H1 (cell line): Measurements from ENCODE around the gene FSTL4. TPM values are rescaled to one million over a fixed set of nuclear protein-coding genes. Genes with fewer than 3 reads are reported as not detected.

Source experiments
- CTCF ChIA-PET: fragments of 300-600 bp; sonication (Branson Sonifier 250); formaldehyde crosslinking; loops from one replicate; lab custom pipeline; 2021; ENCODE audit not compliant: partially characterized antibody; lab: Charles Lee
- POLR2A ChIA-PET: fragments of 300-600 bp; sonication (Branson Sonifier 250); formaldehyde crosslinking; loops from one replicate; lab custom pipeline; 2021; ENCODE audit warnings: inconsistent platforms; ENCODE audit not compliant: partially characterized antibody; lab: Charles Lee
- DNase-seq, 2 experiments: peaks; one replicate each; pipeline versions ENCODE4 v3.0.0 to v3.0.0-alpha.2; 2010 to 2022; ENCODE audit warnings: low spot score in 2 of 2, low read depth in 1 of 2, mixed read lengths in 1 of 2
- FAIRE-seq: peaks from 2 replicates; lab custom pipeline; 2011; peaks lifted over from hg19 to GRCh38; lab: Jason Lieb, UNC
- H2AFZ ChIP-seq: 2 replicates; pipeline ENCODE4 v1.8.1; 2012; ENCODE audit warnings: low read length, inconsistent platforms
- H2AK5ac ChIP-seq: 2 replicates; pipeline ENCODE4 v1.6.1; 2013; ENCODE audit warnings: low read depth, low read length
- H2BK120ac ChIP-seq: replicated peaks from 2 replicates; pipeline ENCODE3; 2013; ENCODE audit warnings: low read depth, low read length, inconsistent platforms
- H2BK12ac ChIP-seq: 2 replicates; pipeline ENCODE4 v1.6.1; 2013; ENCODE audit warnings: low read depth, low read length
- H2BK15ac ChIP-seq: 2 replicates; pipeline ENCODE4 v1.6.1; 2013; ENCODE audit warnings: low read length
- H2BK20ac ChIP-seq: 2 replicates; pipeline ENCODE4 v1.6.1; 2013; ENCODE audit warnings: low read length
- H2BK5ac ChIP-seq: 2 replicates; pipeline ENCODE4 v1.6.1; 2013; ENCODE audit warnings: low read depth, low read length
- H3K14ac ChIP-seq: 2 replicates; pipeline ENCODE4 v1.6.1; 2013; ENCODE audit warnings: inconsistent platforms; ENCODE audit not compliant: insufficient read length
- H3K18ac ChIP-seq: 2 replicates; pipeline ENCODE4 v1.6.1; 2013; ENCODE audit warnings: low read length; ENCODE audit errors: extremely low read depth
- H3K23ac ChIP-seq: 2 replicates; pipeline ENCODE4 v1.6.1; 2013; ENCODE audit warnings: inconsistent platforms; ENCODE audit not compliant: insufficient read length
- H3K23me2 ChIP-seq: 2 replicates; pipeline ENCODE4 v1.6.1; 2013; ENCODE audit warnings: low read depth, low read length
- H3K27ac ChIP-seq: 2 replicates; pipeline ENCODE4 v1.6.1; 2011; ENCODE audit warnings: low read depth, low read length, inconsistent platforms
- H3K27me3 ChIP-seq, 4 experiments: replicated peaks in 1 of 4; 1 replicate in 1 of 4; 2 replicates in 3 of 4; pipeline versions ENCODE4 v1.6.1 to v1.8.1; 2011 to 2013; ENCODE audit warnings: low read length in 3 of 4, mild to moderate bottlenecking in 3 of 4, inconsistent platforms in 2 of 4, mixed read lengths in 2 of 4, moderate library complexity in 1 of 4; ENCODE audit not compliant: control insufficient read depth in 3 of 4, insufficient read depth in 3 of 4; ENCODE audit errors: extremely low read depth in 1 of 4
- H3K36me3 ChIP-seq, 4 experiments: 2 replicates each; pipeline versions ENCODE4 v1.6.1 to v1.8.1; 2011 to 2013; ENCODE audit warnings: mild to moderate bottlenecking in 4 of 4, low read length in 3 of 4, moderate library complexity in 2 of 4, control low read depth in 1 of 4, inconsistent platforms in 1 of 4; ENCODE audit not compliant: insufficient read depth in 4 of 4, control insufficient read depth in 2 of 4
- H3K4ac ChIP-seq: replicated peaks from 2 replicates; pipeline ENCODE3; 2013; ENCODE audit warnings: low read length, low read depth, mixed read lengths, inconsistent platforms; ENCODE audit not compliant: insufficient read length
- H3K4me1 ChIP-seq, 4 experiments: replicated peaks in 1 of 4; 1 replicate in 1 of 4; 2 replicates in 3 of 4; pipeline versions ENCODE4 v1.6.1 to v1.8.1; 2011 to 2013; ENCODE audit warnings: low read length in 3 of 4, inconsistent platforms in 2 of 4, mixed read lengths in 1 of 4; ENCODE audit not compliant: insufficient read depth in 4 of 4, control insufficient read depth in 3 of 4
- H3K4me2 ChIP-seq, 2 experiments: 2 replicates each; pipeline versions ENCODE4 v1.6.1 to v1.8.1; 2011 to 2013; ENCODE audit warnings: low read depth in 2 of 2, low read length in 2 of 2, control low read depth in 1 of 2, inconsistent platforms in 1 of 2, mild to moderate bottlenecking in 1 of 2; ENCODE audit not compliant: insufficient read depth in 1 of 2
- H3K4me3 ChIP-seq, 4 experiments: fragments of 200-600, 300-600 bp in 1 of 4; sonication (generic), shearing (Covaris generic), sonication (Bioruptor Twin) in 1 of 4; 2 replicates each; pipeline versions ENCODE4 v1.5.1 to v1.8.1; 2011 to 2016; ENCODE audit warnings: low read length in 4 of 4, low read depth in 3 of 4, control low read depth in 2 of 4, inconsistent platforms in 2 of 4, mild to moderate bottlenecking in 2 of 4, mixed read lengths in 1 of 4, moderate library complexity in 1 of 4; ENCODE audit not compliant: insufficient read depth in 2 of 4; ENCODE audit errors: extremely low read depth in 1 of 4
- H3K56ac ChIP-seq: replicated peaks from 2 replicates; pipeline ENCODE3; 2013; ENCODE audit warnings: low read depth, mild to moderate bottlenecking, mixed read lengths, low read length, inconsistent platforms; ENCODE audit not compliant: insufficient read length
- H3K79me1 ChIP-seq: 2 replicates; pipeline ENCODE4 v1.6.1; 2013; ENCODE audit warnings: low read depth, low read length, control low read depth
- H3K79me2 ChIP-seq, 2 experiments: 2 replicates each; pipeline versions ENCODE4 v1.6.1 to v1.8.1; 2012 to 2013; ENCODE audit warnings: low read length in 2 of 2, mild to moderate bottlenecking in 2 of 2, inconsistent platforms in 1 of 2; ENCODE audit not compliant: insufficient read depth in 2 of 2, control insufficient read depth in 1 of 2
- H3K9ac ChIP-seq, 4 experiments: replicated peaks in 1 of 4; 1 replicate in 1 of 4; 2 replicates in 3 of 4; pipeline versions ENCODE4 v1.6.1 to v1.8.1; 2011 to 2013; ENCODE audit warnings: low read depth in 3 of 4, low read length in 3 of 4, control low read depth in 2 of 4, mild to moderate bottlenecking in 2 of 4, moderate library complexity in 2 of 4, inconsistent platforms in 1 of 4; ENCODE audit errors: extremely low read depth in 1 of 4
- H3K9me3 ChIP-seq, 2 experiments: 2 replicates each; pipeline versions ENCODE4 v1.6.1 to v1.8.1; 2012 to 2013; ENCODE audit warnings: mild to moderate bottlenecking in 2 of 2, moderate library complexity in 2 of 2, control low read depth in 1 of 2, inconsistent platforms in 1 of 2, low read depth in 1 of 2, low read length in 1 of 2, mixed read lengths in 1 of 2; ENCODE audit not compliant: insufficient read depth in 2 of 2
- H4K20me1 ChIP-seq, 2 experiments: replicated peaks in 1 of 2; 2 replicates each; pipeline versions ENCODE3 to v1.8.1; 2011 to 2013; ENCODE audit warnings: inconsistent platforms in 2 of 2, low read length in 2 of 2, mild to moderate bottlenecking in 1 of 2; ENCODE audit not compliant: insufficient read depth in 2 of 2, control insufficient read depth in 1 of 2
- H4K5ac ChIP-seq: 2 replicates; pipeline ENCODE4 v1.6.1; 2013; ENCODE audit warnings: low read length, low read depth, mixed read lengths, inconsistent platforms; ENCODE audit not compliant: insufficient read length
- H4K8ac ChIP-seq: 2 replicates; pipeline ENCODE4 v1.8.0; 2013; ENCODE audit warnings: mild to moderate bottlenecking, moderate library complexity, low read length, inconsistent platforms; ENCODE audit not compliant: insufficient read depth; ENCODE audit errors: extremely low read depth
- H4K91ac ChIP-seq: replicated peaks from 2 replicates; pipeline ENCODE3; 2013; ENCODE audit warnings: low read length, mixed read lengths, inconsistent platforms; ENCODE audit not compliant: insufficient read length
- BCL11A ChIP-seq, 2 experiments: IDR thresholded peaks; one replicate each; pipeline ENCODE4 v1.6.1; 2011; ENCODE audit warnings: low read depth in 2 of 2, low read length in 2 of 2, mild to moderate bottlenecking in 2 of 2
- CTBP2 ChIP-seq: IDR thresholded peaks from 2 replicates; pipeline ENCODE4 v1.7.0; 2011; ENCODE audit warnings: borderline replicate concordance, mild to moderate bottlenecking, moderate library complexity, mixed read lengths, low read length; ENCODE audit not compliant: insufficient read depth, insufficient read length
- NANOG ChIP-seq: IDR thresholded peaks from 2 replicates; pipeline ENCODE4 v1.6.1; 2011; ENCODE audit warnings: low read length, low read depth, mild to moderate bottlenecking, inconsistent platforms; ENCODE audit not compliant: insufficient read depth, poor library complexity, severe bottlenecking
- NRF1 ChIP-seq: IDR thresholded peaks from 2 replicates; pipeline ENCODE4 v1.6.1; 2011; ENCODE audit warnings: mild to moderate bottlenecking, low read depth, low read length, improper control_type of control experiment
- POLR2AphosphoS5 ChIP-seq: IDR thresholded peaks from 2 replicates; pipeline ENCODE4 v1.6.1; 2011; ENCODE audit warnings: low read depth, low read length
- WGBS, 2 experiments: shearing (Covaris generic) in 1 of 2; methylation state at CpG; one replicate each; pipeline versions ENCODE4 v1.1.6 to v1.1.7; 2013 to 2015; ENCODE audit warnings: low lambda C conversion rate in 2 of 2, mixed read lengths in 2 of 2, inconsistent platforms in 1 of 2, low coverage in 1 of 2, missing lambda C conversion rate in 1 of 2; ENCODE audit not compliant: insufficient replicate concordance in 2 of 2, insufficient coverage in 1 of 2, insufficient read length in 1 of 2; ENCODE audit errors: extremely low coverage in 1 of 2, missing lambda C conversion rate in 1 of 2; 5-methylcytosine and 5-hydroxymethylcytosine counted together
- polyA plus RNA-seq, 7 experiments: library from polyadenylated mRNA; depleted of rRNA in 3 of 7; stranded (reverse) in 5 of 7; unstranded in 2 of 7; fragments of >200 nt in 5 of 7; fragments of 200-250 nt in 2 of 7; gene quantifications; 1 replicate in 5 of 7; 2 replicates in 1 of 7; 4 replicates in 1 of 7; pipeline versions ENCODE4 v1.2.1 to v1.2.3, GENCODE V29; 2011 to 2013; ENCODE audit warnings: missing spikeins in 2 of 7, mixed read lengths in 2 of 7
- total RNA-seq: library from RNA; stranded (reverse); fragmentation: NEBNext Ultra II Directional; extraction: Animal tissue kit (Norgen Biotek cat#: 25700); gene quantifications from 2 replicates; pipeline ENCODE4 v1.2.1, GENCODE V29; 2021

Gene FSTL4
- total and polyA plus RNA-seq, 2 of the 8 experiments (the other 6 are each of a cell fraction or from before 2014, with no cell fraction given), result 3.1 to 4.1 TPM

GRCh38 chr5:133599600-133599999 is 12.7 kb downstream of the FSTL4 start:
- Histone ChIP-seq H3K23me2 (no peaks in the 10 kb centered on the region), H4K20me1 (no peaks in the 10 kb centered on the region), H2AFZ (no peak overlapping the region), H4K5ac (no peak overlapping the region), H3K79me2 (no peaks in the 10 kb centered on the region), H3K18ac (no peak overlapping the region), H3K27ac (no peak overlapping the region), H4K91ac (no peak overlapping the region), H2AK5ac (no peak overlapping the region), H3K36me3 (no peaks in the 10 kb centered on the region), H3K9ac (no peak overlapping the region), H2BK20ac (no peak overlapping the region), H3K79me1 (no peaks in the 10 kb centered on the region), H3K23ac (no peak overlapping the region), H4K8ac (no peak overlapping the region), H2BK12ac (no peak overlapping the region), H3K4ac (no peak overlapping the region), H3K4me3 (no peak overlapping the region), H3K14ac (no peak overlapping the region), H3K4me2 (no peak overlapping the region), H3K4me1 (peaks cover 0 to 13% (median 8%) of the 10 kb centered on the region in 4 experiments; a peak in 5 of 7 replicates), H3K56ac (no peak overlapping the region), H3K27me3 (peaks cover 0 to 5% (median under 1%) of the 10 kb centered on the region in 4 experiments; a peak in 3 of 7 replicates), H2BK5ac (no peak overlapping the region), H2BK120ac (no peak overlapping the region), H2BK15ac (no peak overlapping the region), H3K9me3 (no peaks in the 10 kb centered on the region)
- CTCF ChIA-PET, result no interaction called here
- DNase-seq (no peak), FAIRE-seq (no peak)
- TF ChIP-seq POLR2AphosphoS5, result no peak
- TF ChIP-seq NRF1, result no peak
- no peak for TF ChIP-seq BCL11A (IDR thresholded peaks at IDR 0.05; ENCODE audit: low read depth in 2 of 2, low read length in 2 of 2)
- no peak for TF ChIP-seq CTBP2
- TF ChIP-seq NANOG, result no peak
- POLR2A ChIA-PET, result no interaction called here
- 74% methylated on average over 6 of the region's 6 CpGs; no CpG with 5 or more reads in 1 of the 2 experiments for WGBS, 2 experiments
